Loucy (cell line): Measurements from ENCODE around the gene CRY2.

Experiments
- H2AFZ ChIP-seq: fragments of 200-600 bp; sonication (generic); 2 replicates; pipeline ENCODE4 v1.6.0; 2016; ENCODE audit warnings: antibody characterized with exemption, mild to moderate bottlenecking, low read length, moderate library complexity
- H3F3A ChIP-seq: fragments of 200-600 bp; 2 replicates; pipeline ENCODE4 v1.6.0; 2016; ENCODE audit warnings: antibody characterized with exemption, low read depth, mild to moderate bottlenecking
- H3K27me3 ChIP-seq: fragments of 200-600 bp; sonication (generic); 2 replicates; pipeline ENCODE4 v1.6.1; 2014; ENCODE audit warnings: low read length, mild to moderate bottlenecking; ENCODE audit not compliant: insufficient read depth, poor library complexity, severe bottlenecking
- H3K36me3 ChIP-seq: fragments of 200-600 bp; sonication (generic); 2 replicates; pipeline ENCODE4 v1.6.1; 2016; ENCODE audit warnings: low read length; ENCODE audit not compliant: insufficient read depth
- H3K4me1 ChIP-seq: fragments of 200-600 bp; sonication (generic); 2 replicates; pipeline ENCODE4 v1.5.1; 2014; ENCODE audit warnings: low read length, mild to moderate bottlenecking; ENCODE audit not compliant: insufficient read depth, poor library complexity, severe bottlenecking
- H3K4me2 ChIP-seq: fragments of 200-600 bp; sonication (generic); 2 replicates; pipeline ENCODE4 v1.6.0; 2014; ENCODE audit warnings: antibody characterized with exemption, low read length, low read depth, mild to moderate bottlenecking; ENCODE audit not compliant: poor library complexity, severe bottlenecking
- H3K4me3 ChIP-seq: fragments of 200-600 bp; sonication (generic); 2 replicates; pipeline ENCODE4 v1.5.1; 2014; ENCODE audit warnings: low read length, mild to moderate bottlenecking, mixed read lengths; ENCODE audit not compliant: poor library complexity, severe bottlenecking
- H3K79me2 ChIP-seq: fragments of 200-600 bp; sonication (generic); 2 replicates; pipeline ENCODE4 v1.6.1; 2014; ENCODE audit warnings: low read length; ENCODE audit not compliant: insufficient read depth
- H3K9ac ChIP-seq: fragments of 200-600 bp; sonication (generic); 2 replicates; pipeline ENCODE4 v1.6.0; 2014; ENCODE audit warnings: mild to moderate bottlenecking, low read depth, low read length, moderate library complexity; ENCODE audit not compliant: poor library complexity, severe bottlenecking
- H3K9me2 ChIP-seq: fragments of 200-600 bp; sonication (generic); replicated peaks from 2 replicates; pipeline ENCODE4 v1.6.1; 2016; ENCODE audit warnings: low read depth, low read length, mixed read lengths
- H3K9me3 ChIP-seq: fragments of 200-600 bp; sonication (generic); 2 replicates; pipeline ENCODE4 v1.6.1; 2014; ENCODE audit warnings: mild to moderate bottlenecking, antibody characterized with exemption, low read length, low read depth; ENCODE audit not compliant: insufficient read depth
- H4K20me1 ChIP-seq: fragments of 200-600 bp; sonication (generic); 2 replicates; pipeline ENCODE4 v1.6.0; 2014; ENCODE audit warnings: antibody characterized with exemption, low read length, mild to moderate bottlenecking; ENCODE audit not compliant: insufficient read depth, poor library complexity, severe bottlenecking
- EZH2phosphoT487 ChIP-seq: fragments of 200-600 bp; IDR thresholded peaks from 2 replicates; pipeline ENCODE4 v1.6.1; 2018; ENCODE audit warnings: antibody characterized with exemption, mild to moderate bottlenecking, moderate library complexity, borderline replicate concordance
- TF ChIP-seq, protein P1 (sequence below): fragments of 200-600 bp; sonication (generic); conservative IDR thresholded peaks from 2 replicates; pipeline ENCODE4 v1.5.1; 2014; ENCODE audit warnings: mild to moderate bottlenecking, antibody characterized with exemption, low read length

Gene CRY2

GRCh38 chr11:45870706-45871105 is 23.4 kb downstream of the CRY2 start:
- no peaks in the 10 kb centered on the region for H3K9me3 ChIP-seq
- H3K4me2 ChIP-seq = no peak overlapping the region
- H3F3A ChIP-seq = no peaks in the 10 kb centered on the region
- TF ChIP-seq EZH2phosphoT487 = no peak
- TF ChIP-seq, protein P1, sequence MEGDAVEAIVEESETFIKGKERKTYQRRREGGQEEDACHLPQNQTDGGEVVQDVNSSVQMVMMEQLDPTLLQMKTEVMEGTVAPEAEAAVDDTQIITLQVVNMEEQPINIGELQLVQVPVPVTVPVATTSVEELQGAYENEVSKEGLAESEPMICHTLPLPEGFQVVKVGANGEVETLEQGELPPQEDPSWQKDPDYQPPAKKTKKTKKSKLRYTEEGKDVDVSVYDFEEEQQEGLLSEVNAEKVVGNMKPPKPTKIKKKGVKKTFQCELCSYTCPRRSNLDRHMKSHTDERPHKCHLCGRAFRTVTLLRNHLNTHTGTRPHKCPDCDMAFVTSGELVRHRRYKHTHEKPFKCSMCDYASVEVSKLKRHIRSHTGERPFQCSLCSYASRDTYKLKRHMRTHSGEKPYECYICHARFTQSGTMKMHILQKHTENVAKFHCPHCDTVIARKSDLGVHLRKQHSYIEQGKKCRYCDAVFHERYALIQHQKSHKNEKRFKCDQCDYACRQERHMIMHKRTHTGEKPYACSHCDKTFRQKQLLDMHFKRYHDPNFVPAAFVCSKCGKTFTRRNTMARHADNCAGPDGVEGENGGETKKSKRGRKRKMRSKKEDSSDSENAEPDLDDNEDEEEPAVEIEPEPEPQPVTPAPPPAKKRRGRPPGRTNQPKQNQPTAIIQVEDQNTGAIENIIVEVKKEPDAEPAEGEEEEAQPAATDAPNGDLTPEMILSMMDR = no peak
- peaks cover 6% of the 10 kb centered on the region for H3K4me1 ChIP-seq
- no peak overlapping the region for H2AFZ ChIP-seq
- no peaks in the 10 kb centered on the region for H3K9me2 ChIP-seq
- no peaks in the 10 kb centered on the region for H3K79me2 ChIP-seq
- H3K4me3 ChIP-seq = no peak overlapping the region
- H3K27me3 ChIP-seq = no peaks in the 10 kb centered on the region
- H3K36me3 ChIP-seq = peaks cover 75% of the 10 kb centered on the region; the same call in 1 of the 2 replicates
- no peak overlapping the region for H3K9ac ChIP-seq
- H4K20me1 ChIP-seq = no peaks in the 10 kb centered on the region

- Histone ChIP-seq H4K20me1 (no peaks in the 10 kb centered on the region), H3K9ac (no peak overlapping the region), H3K36me3 (peaks cover 74% of the 10 kb centered on the region; the same call in 1 of the 2 replicates), H3F3A (no peaks in the 10 kb centered on the region), H3K4me1 (peaks cover 6% of the 10 kb centered on the region), H3K27me3 (no peaks in the 10 kb centered on the region), H3K9me3 (no peaks in the 10 kb centered on the region), H3K79me2 (no peaks in the 10 kb centered on the region), H3K4me2 (no peak overlapping the region), H3K9me2 (no peaks in the 10 kb centered on the region), H2AFZ (no peak overlapping the region), H3K4me3 (no peak overlapping the region)
- TF ChIP-seq, protein P1 = no peak
- no peak for TF ChIP-seq EZH2phosphoT487
These were observed 24.4 kb downstream of the CRY2 start for GRCh38 chr11:45871638-45872037.

DNA sequence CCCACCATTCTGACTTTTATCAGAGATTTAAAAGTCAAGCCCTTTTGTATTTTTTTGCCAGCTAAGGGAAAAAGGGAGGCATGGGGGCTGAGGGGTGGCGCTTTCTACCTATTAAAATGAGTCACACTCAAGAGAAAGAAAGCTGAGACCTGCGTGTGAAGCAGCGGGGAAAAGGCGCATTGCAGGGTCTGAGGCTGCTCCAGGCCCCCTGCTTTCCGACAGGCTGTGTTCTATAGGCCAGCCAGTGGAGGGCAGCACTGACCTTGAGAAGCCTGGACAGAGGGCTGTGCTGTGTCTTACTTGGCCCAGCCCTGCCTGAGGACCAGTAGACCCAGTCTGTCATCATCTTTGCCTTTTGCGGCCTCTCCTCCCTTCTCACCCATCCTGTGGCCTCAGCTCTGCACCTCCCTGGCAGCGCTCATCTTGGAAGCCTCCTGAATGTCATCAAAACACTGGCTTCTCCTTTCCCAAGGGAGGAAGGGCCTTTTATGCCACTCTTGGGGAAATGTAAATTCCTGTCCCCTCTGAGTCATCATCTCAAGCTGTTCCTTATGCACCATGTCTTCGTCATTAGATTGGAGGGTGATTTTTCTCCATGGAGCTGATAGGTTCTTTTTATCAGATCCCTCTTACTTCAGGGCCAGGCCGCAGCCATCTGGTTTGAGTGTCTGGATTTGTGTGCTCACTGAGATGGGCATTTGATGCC is 25.5 kb downstream of the CRY2 start:
- Histone ChIP-seq H3F3A (no peaks in the 10 kb centered on the region), H3K9ac (no peak overlapping the region), H4K20me1 (no peaks in the 10 kb centered on the region), H3K4me3 (no peak overlapping the region), H3K4me1 (peaks cover 6% of the 10 kb centered on the region), H3K79me2 (no peaks in the 10 kb centered on the region), H2AFZ (no peak overlapping the region), H3K4me2 (no peak overlapping the region), H3K9me2 (no peaks in the 10 kb centered on the region), H3K36me3 (peaks cover 65% of the 10 kb centered on the region; the same call in 1 of the 2 replicates), H3K27me3 (no peaks in the 10 kb centered on the region), H3K9me3 (no peaks in the 10 kb centered on the region)
- TF ChIP-seq, protein P1 = peak; percentile 71
- TF ChIP-seq EZH2phosphoT487 = no peak
